ENCODE measurements around the gene WDPCP.

- TF ChIP-seq CTCF (IDR thresholded peaks at IDR 0.05) (no peak), POLR2A (IDR thresholded peaks at IDR 0.05) (no peak), EP300 (IDR thresholded peaks at IDR 0.05) (no peak)
Measured at GRCh38 chr2:63627866-63628265, 39.6 kb upstream of the WDPCP start.

All from ovary (tissue), 3 donors.